GM19468 (cell line): ENCODE measurements around the gene GLRX.
A peak's percentile ranks its signal among the peaks of the same experiment; 100 is the strongest.
"Not testable (repeated sequence)": the region's sequence is repeated elsewhere in the genome, so short reads cannot be mapped to it uniquely, and the experiment has no call there.

Experiments used
- ATAC-seq: cut with Tn5 transposase; IDR thresholded peaks from one replicate; pipeline ENCODE4 v1.9.1; 2021; ENCODE audit warnings: mild to moderate bottlenecking, moderate library complexity, moderate number of reproducible peaks; ENCODE audit not compliant: unreplicated experiment; ENCODE audit errors: extremely low read depth

GLRX gene

GRCh38 chr5:95853490-95853889, 31.0 kb upstream of the GLRX start:
- no peak for ATAC-seq

GRCh38 chr5:95852567-95852966, 30.0 kb upstream of the GLRX start:
- no peak for ATAC-seq

GRCh38 chr5:95851141-95851540, 28.6 kb upstream of the GLRX start:
- not testable (repeated sequence) for ATAC-seq

- ATAC-seq, result no peak
Measured at GRCh38 chr5:95850391-95850894, 27.9 kb upstream of the GLRX start.

- no peak for ATAC-seq
Measured at GRCh38 chr5:95848701-95849100, 26.2 kb upstream of the GLRX start.

- ATAC-seq, result no peak
Measured at GRCh38 chr5:95847261-95847592, 24.7 kb upstream of the GLRX start.

- peak; percentile 68 for ATAC-seq
Measured at GRCh38 chr5:95846554-95847260, 24.2 kb upstream of the GLRX start.

GRCh38 chr5:95845391-95845790, 22.9 kb upstream of the GLRX start:
- ATAC-seq, result no peak

GRCh38 chr5:95843733-95844223, 21.3 kb upstream of the GLRX start:
- no peak for ATAC-seq

- ATAC-seq, result peak; percentile 71
Measured at GRCh38 chr5:95842854-95843544, 20.5 kb upstream of the GLRX start.

GRCh38 chr5:95841914-95842812, 19.6 kb upstream of the GLRX start:
- no peak for ATAC-seq

- ATAC-seq, result no peak
Measured at GRCh38 chr5:95840956-95841705, 18.6 kb upstream of the GLRX start.

- ATAC-seq, result no peak
Measured at GRCh38 chr5:95839658-95840057, 17.1 kb upstream of the GLRX start.

GRCh38 chr5:95838556-95838955, 16.0 kb upstream of the GLRX start:
- ATAC-seq, result no peak

- ATAC-seq, result no peak
Measured at GRCh38 chr5:95838001-95838520, 15.5 kb upstream of the GLRX start.

GRCh38 chr5:95837492-95837891, 15.0 kb upstream of the GLRX start:
- ATAC-seq, result no peak

GRCh38 chr5:95836971-95837370, 14.4 kb upstream of the GLRX start:
- not testable (repeated sequence) for ATAC-seq

GRCh38 chr5:95836544-95836943, 14.0 kb upstream of the GLRX start:
- ATAC-seq, result no peak

GRCh38 chr5:95835682-95836385, 13.3 kb upstream of the GLRX start:
- ATAC-seq, result no peak
